GM18909 (cell line): ENCODE results near the gene ITPR3.

Experiments used
- ATAC-seq: cut with Tn5 transposase; IDR thresholded peaks from one replicate; pipeline ENCODE4 v1.9.1; 2021; ENCODE audit warnings: mild to moderate bottlenecking; ENCODE audit not compliant: unreplicated experiment, poor library complexity

Gene ITPR3

GRCh38 chr6:33744895-33745546 lies 123.9 kb downstream of the ITPR3 start:
- no peak for ATAC-seq

DNA sequence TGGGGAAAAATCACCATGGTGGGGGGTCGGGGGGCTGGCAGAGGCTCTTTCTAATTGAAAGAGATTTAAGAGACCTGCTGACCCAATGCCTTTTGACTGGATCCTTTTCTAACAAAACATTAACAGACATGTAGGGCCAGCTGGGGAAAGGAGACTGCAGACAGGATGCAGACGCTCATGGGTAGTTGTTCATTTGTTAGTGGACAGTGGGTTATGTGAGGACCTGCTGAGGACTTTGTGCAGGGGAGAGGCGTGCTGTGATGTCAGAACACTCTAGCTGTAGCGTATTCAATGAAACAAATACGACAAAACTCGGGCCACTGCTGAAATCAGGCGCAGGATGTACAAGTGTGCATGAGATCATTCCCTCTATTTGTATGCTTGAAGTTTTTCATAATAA lies 124.4 kb downstream of the ITPR3 start:
- ATAC-seq = no peak
